Measurements from ENCODE around the gene TDRD9. TPM values are rescaled to one million over a fixed set of nuclear protein-coding genes. Genes with fewer than 3 reads are reported as not detected.

The TDRD9 gene
- total RNA-seq, 2 experiments from 2014 or later, result 0.33 to 0.62 TPM

DNA sequence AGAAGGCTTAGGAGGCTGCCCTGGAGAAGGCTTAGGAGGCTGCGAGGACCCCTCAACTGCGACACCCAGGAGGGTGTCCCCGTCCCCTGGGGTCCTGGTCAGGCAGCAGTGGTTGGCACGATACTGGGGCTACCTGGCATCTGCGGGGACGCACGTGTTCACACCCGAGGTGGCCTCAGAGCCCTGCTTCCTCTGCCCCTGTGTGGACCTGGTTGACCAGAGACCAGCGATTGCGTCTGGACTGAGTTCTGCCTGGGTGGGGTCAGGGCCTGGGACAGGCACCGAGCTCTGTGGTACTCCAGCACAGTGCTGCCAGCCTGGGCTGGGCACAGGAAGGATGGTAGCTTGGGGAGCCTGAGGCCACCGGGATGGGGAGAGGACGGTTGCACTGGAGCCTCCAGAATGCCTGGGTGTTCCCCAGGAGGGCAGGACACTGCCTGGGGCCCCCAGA lies 158.0 kb downstream of the TDRD9 start:
- peak; percentile 31 for DNase-seq
- Mint-ChIP-seq H3K4me1 (no peaks in the 10 kb centered on the region), H3K36me3 (no peaks in the 10 kb centered on the region), H3K27me3 (peaks cover 5% of the 10 kb centered on the region), H3K4me3 (no peak overlapping the region), H3K9me3 (no peaks in the 10 kb centered on the region), H3K27ac (no peak overlapping the region)
- POLR2A ChIA-PET, result no interaction called here
- ATAC-seq (ENCODE audit: low read depth), result no peak

DNA sequence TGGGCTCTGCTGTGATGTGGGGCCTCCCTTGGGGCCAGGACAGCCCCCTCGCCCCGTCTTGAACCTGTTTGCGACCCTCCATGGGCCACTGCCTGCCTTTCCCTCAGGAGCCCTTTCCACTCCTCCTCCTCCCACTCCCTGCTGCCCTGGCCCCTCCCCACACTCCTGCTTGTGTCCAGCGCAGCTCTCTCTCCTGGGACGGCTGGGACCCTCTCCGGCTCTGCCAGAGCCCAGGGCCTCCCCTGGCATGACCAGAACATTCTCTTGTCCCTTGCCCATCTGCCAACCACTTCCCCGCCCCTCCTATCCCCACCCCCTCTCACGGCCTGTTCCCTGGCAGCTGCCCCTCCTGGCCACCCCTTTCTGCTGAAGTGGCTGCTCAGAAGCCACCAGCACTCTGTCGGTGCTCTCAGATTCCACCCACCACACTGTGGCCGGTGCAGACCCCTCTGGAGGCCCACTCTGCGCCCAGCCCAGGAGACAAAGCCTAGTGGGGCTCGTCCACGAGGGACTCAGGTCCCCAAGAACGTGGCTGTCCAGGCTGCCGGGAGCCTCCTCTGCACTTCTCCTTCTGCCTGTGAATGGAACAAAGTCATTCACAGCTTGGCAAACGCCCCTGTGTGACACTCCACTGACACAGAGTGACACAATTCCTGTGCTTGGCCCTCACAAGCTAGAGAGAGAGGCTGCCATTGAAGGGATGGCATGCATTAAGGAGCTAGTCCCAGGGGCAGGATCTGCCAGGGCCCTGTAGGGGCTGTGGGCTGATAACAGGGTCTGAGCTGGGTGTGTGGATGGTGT lies 158.6 kb downstream of the TDRD9 start:
- H3K4me3 Mint-ChIP-seq, result no peak overlapping the region
- peaks cover 5% of the 10 kb centered on the region for H3K27me3 Mint-ChIP-seq
- no peaks in the 10 kb centered on the region for H3K36me3 Mint-ChIP-seq
- POLR2A ChIA-PET, result no interaction called here
- H3K4me1 Mint-ChIP-seq, result no peaks in the 10 kb centered on the region
- no peak overlapping the region for H3K27ac Mint-ChIP-seq
- no peaks in the 10 kb centered on the region for H3K9me3 Mint-ChIP-seq
- DNase-seq (peak; percentile 27), ATAC-seq (ENCODE audit: low read depth) (no peak)

DNA sequence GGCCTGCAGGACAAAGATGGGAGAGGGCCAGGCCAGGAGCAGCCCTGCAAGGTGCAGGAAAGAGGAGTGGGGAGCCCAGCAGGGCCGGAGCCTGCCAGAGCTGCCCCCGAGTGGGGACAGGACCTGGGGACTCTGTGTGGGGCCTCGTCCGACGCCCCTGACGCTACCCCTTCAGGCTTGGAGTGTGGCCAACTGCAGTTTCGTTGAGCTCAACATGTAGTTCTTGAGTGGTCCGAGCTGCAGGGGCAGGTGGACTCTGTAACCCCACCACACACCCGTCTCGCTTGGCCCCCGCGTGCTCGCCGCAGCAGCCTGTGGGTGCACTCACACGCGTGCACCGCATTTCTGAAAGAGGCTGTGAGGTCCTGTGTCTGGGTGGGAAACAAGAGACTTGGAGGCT lies 159.2 kb downstream of the TDRD9 start:
- Mint-ChIP-seq H3K9me3 (no peaks in the 10 kb centered on the region), H3K4me3 (no peak overlapping the region), H3K36me3 (no peaks in the 10 kb centered on the region), H3K27ac (no peak overlapping the region), H3K27me3 (peaks cover 5% of the 10 kb centered on the region), H3K4me1 (no peaks in the 10 kb centered on the region)
- POLR2A ChIA-PET, result no interaction called here
- no peak for ATAC-seq (ENCODE audit: low read depth)
- no peak for DNase-seq

DNA sequence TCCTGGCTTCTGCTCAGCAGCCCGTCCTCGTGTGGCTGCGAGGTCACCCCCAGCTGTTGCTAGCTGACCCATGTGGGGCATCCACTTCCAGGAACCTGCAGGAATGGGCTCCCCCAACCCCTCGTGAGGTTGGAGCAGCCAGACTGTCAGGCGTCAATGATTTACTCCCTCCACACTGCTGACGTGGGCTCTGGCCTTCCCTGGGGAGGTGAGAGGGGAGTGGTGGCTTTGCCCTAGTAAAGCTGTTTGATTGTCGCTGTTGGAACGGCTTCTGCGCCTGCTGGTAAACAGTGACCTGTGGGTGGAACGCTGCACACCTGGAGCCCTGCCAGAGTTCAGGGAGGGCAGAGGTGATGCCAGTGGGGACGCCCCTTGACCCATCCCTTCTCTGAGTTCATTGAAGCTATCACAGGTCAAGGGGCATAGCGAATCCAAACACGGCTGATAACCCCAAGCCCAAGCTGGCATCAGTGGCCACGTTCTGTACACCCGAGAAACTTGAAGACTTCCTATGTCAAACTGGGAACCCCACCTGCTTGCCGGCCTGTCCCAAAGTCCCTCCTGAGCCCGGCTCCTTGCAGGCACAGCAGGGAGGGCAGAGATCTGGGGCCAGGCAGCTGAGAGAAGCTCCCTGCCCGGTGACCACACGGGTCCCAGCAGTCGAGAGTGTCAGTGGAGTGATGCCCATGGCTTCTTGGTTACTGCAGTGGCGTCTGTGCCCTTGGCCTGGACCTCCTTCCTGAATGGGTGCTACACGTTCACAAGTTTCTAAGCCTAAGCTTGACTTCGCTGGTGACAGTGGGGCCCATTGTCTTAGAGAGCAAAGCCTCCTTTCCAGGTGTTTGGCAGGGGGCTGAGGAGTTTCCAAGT lies 160.0 kb downstream of the TDRD9 start:
- ATAC-seq (ENCODE audit: low read depth) (no peak), DNase-seq (peak; percentile 21)
- H3K27me3 Mint-ChIP-seq, result peaks cover 2% of the 10 kb centered on the region
- no peaks in the 10 kb centered on the region for H3K4me1 Mint-ChIP-seq
- no peaks in the 10 kb centered on the region for H3K9me3 Mint-ChIP-seq
- POLR2A ChIA-PET, result no interaction called here
- H3K4me3 Mint-ChIP-seq, result no peak overlapping the region
- no peak overlapping the region for H3K27ac Mint-ChIP-seq
- H3K36me3 Mint-ChIP-seq, result no peaks in the 10 kb centered on the region

DNA sequence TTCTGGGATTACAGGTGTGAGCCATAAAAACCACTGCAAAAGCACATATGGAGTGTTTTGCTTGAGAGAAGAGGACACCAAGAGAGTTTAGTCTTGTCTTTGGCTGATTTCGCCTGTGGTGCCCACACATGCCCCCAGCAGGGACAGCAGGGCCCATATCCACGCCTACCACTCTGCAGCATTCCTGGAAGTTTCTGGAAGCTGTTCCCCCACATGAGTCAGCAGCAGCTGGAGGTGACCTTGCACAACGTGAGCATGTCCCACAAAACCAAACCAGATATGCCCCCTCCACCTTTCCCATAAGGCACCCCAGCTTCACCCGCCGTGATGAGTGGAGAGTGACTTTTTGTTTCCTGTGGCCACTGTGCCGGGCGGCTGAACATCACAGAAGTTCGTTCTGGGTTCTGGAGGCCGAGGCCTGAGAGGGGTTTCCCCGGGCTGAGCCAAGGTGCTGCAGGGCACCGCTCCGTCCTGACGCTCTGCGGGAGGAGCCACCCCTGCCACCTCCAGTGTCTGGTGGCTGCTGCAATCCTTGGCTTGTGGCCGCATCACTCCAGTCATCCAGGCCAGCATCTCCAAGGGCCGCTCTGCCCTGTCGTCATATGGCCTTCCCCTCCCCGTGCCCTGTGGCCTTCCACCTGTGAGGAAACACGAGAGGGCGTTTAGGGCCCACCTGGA lies 162.0 kb downstream of the TDRD9 start:
- Mint-ChIP-seq H3K4me3 (no peak overlapping the region), H3K9me3 (no peaks in the 10 kb centered on the region), H3K27ac (no peak overlapping the region), H3K4me1 (peaks cover 4% of the 10 kb centered on the region), H3K36me3 (no peaks in the 10 kb centered on the region), H3K27me3 (no peaks in the 10 kb centered on the region)
- ATAC-seq (ENCODE audit: low read depth) (no peak), DNase-seq (no peak)
- POLR2A ChIA-PET, result no interaction called here

DNA sequence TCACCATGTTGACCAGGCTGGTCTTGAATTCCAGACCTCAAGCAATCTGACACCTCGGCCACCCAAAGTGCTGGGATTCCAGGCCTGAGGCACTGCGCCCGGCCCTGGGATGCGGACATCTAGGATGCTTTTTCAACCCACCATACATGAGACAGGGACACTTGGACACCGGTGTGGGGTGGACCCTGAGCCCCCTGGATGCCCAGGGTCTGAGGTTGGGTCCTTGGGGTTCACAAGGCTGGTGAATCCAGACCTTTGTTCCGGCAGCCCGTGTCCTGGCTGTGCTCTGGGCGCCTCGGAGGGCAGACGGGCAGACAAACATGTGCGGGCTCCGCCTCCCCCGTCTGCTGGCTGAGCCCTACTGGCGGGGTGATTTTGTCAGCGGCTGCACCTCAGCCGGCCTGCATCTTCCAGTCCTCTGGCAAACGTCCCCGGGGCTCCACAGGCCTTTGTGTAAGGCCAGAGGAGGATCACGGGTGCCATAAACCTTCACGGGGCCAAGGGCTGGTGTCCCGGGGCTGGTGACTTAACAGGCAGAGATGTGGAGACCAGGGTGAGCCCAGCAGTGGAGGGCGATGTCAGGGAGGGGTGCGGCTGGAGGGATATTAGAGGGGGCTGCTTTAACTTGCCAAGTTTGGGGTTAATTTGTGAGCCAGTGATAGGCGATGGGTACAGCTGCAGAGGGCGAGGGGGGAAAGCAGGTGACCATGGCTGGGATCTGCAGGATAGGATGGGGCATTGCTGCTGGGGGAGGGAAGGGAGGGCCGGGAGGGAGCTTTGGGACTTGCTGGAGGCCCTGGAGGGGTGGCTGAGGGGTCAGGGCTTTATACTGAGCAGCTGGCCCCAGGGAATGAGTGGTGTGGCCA lies 163.0 kb downstream of the TDRD9 start:
- H3K4me1 Mint-ChIP-seq, result peaks cover 4% of the 10 kb centered on the region
- no peak overlapping the region for H3K27ac Mint-ChIP-seq
- no peaks in the 10 kb centered on the region for H3K36me3 Mint-ChIP-seq
- DNase-seq (no peak), ATAC-seq (ENCODE audit: low read depth) (no peak)
- POLR2A ChIA-PET, result no interaction called here
- H3K9me3 Mint-ChIP-seq, result no peaks in the 10 kb centered on the region
- no peak overlapping the region for H3K4me3 Mint-ChIP-seq
- no peaks in the 10 kb centered on the region for H3K27me3 Mint-ChIP-seq

DNA sequence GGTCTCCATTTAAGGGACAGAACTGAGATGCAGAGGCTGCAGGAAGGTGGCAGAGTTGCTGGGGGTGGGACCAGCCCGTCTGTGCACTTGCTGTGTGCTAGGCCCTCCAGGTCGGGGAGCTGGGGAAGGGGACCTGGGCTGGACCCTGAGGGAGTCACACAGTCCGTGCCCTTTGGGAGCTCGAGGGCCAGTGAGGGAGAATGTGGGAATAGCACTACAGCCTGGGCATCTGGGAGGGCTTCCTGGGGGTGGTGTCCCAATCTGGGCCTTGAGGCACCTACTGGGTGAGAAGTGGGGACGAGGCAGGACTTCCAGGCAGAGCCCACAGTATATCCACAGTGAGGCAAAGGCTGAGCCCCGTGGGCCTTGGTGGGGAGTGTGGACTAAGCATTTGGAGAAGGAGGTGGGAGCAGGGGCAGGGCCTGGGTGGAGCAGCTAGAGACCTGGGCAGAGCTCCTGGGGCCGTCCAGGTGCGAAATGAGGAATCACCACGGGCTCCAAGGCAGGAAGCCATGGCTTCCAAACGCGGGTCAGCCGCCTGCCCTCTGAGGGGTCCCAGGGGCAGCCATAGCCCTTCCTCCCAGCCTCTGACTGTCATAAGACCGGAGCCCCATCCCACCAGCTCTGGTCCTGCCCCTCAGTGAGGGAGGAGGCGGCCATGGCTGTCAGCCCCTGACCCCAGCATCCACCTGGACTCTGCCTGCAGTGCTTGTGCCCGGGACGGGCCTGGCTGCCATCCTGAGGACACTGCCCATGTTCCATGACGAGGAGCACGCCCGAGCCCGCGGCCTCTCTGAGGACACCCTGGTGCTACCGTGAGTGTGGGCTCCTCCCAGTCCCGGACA lies 163.9 kb downstream of the TDRD9 start:
- Mint-ChIP-seq H3K27ac (no peak overlapping the region), H3K27me3 (no peaks in the 10 kb centered on the region), H3K36me3 (no peaks in the 10 kb centered on the region), H3K4me3 (no peak overlapping the region), H3K4me1 (peaks cover 4% of the 10 kb centered on the region), H3K9me3 (no peaks in the 10 kb centered on the region)
- POLR2A ChIA-PET, result no interaction called here
- DNase-seq (no peak), ATAC-seq (ENCODE audit: low read depth) (no peak)

DNA sequence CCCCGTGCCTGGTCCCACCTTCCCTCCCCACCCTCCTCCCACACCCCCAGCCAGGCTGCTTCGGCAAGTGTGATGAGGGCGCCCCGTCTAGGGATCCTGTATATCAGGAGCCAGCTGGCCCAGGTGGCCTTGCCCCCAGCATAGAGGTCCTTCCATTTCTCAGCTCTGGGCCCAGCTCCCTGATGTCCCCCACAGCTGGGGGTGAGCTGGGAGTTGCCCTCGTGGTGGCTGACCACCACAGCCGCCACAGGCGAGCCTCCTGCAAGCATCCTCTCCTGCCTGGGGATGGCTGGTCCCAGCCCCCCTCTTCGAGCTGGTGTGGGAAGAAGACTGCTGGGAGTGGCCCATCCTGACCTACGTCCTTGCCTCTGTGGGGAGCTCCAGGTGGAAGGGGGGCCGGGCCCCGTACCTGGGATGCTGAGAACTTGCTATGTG lies 164.7 kb downstream of the TDRD9 start:
- H3K9me3 Mint-ChIP-seq, result no peaks in the 10 kb centered on the region
- DNase-seq (no peak), ATAC-seq (ENCODE audit: low read depth) (no peak)
- POLR2A ChIA-PET, result no interaction called here
- H3K36me3 Mint-ChIP-seq, result no peaks in the 10 kb centered on the region
- H3K27ac Mint-ChIP-seq, result no peak overlapping the region
- H3K4me3 Mint-ChIP-seq, result no peak overlapping the region
- no peaks in the 10 kb centered on the region for H3K27me3 Mint-ChIP-seq
- H3K4me1 Mint-ChIP-seq, result peaks cover 4% of the 10 kb centered on the region

DNA sequence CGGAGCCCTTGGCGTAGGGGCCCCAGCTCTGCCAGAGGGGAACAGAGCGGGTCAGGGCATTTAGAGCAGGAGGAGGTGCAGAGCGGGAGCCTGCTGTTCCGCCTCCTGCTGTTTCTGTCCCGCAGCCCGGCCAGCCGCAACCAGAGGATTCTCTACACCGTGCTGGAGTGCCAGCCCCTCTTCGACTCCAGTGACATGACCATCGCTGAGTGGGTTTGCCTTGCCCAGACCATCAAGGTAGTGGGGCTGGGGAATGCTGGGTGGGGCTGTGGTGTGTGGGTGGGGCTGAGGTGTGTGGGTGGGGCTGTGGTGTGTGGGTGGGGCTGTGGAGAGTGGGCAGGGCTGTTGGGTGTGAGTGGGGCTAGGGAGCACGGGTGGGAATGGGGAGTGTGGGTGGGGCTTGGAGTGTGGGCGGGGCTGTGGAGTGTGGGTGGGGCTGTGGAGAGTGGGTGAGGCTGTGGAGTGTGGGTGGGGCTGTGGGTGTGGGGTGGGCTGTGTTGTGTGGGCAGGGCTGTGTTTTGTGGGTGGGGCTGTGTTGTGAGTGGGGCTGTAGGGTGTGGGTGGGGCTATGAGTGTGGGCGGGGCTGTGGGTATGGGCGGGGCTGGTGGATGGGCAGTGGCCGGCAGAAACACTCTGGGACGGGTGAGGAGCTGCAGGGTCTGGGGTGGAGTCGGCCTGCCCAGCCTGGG lies 165.3 kb downstream of the TDRD9 start:
- Mint-ChIP-seq H3K9me3 (no peaks in the 10 kb centered on the region), H3K27me3 (no peaks in the 10 kb centered on the region), H3K27ac (no peak overlapping the region), H3K4me1 (peaks cover 4% of the 10 kb centered on the region), H3K36me3 (no peaks in the 10 kb centered on the region), H3K4me3 (no peak overlapping the region)
- ATAC-seq (ENCODE audit: low read depth), result peak; percentile 16
- no peak for DNase-seq
- POLR2A ChIA-PET, result no interaction called here

DNA sequence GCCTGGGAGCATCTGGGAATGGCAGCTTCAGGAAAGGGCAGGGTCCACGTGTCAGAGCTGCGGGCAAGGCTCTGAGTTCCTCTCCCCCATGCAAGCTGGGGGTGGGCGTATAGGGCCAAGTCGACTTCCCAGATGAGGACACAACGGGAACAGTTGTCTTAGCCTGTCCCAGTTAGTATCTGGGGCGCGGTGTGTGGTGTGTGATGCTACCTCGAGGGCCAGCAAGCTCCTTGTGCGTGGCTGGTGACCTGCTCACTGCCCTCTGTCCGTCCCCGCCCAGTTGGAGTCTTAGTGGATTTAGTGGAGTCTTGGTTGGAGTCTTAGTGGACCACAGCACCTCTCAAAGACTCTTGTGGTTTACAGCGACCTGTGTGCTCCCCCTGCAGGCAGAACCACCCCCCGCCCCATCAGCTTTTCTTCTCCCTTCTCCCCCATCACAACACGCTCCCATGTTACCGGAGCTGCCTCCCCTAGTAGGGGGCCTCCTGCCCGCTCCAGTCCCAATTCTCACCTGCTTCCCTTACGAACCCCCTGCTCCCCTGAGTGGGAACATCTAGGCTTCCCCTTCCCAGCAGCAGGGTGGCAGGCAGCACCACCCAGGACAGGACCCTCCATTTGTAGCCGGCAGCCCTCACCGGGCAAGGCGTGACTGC lies 165.9 kb downstream of the TDRD9 start:
- ATAC-seq (ENCODE audit: low read depth), result no peak

DNA sequence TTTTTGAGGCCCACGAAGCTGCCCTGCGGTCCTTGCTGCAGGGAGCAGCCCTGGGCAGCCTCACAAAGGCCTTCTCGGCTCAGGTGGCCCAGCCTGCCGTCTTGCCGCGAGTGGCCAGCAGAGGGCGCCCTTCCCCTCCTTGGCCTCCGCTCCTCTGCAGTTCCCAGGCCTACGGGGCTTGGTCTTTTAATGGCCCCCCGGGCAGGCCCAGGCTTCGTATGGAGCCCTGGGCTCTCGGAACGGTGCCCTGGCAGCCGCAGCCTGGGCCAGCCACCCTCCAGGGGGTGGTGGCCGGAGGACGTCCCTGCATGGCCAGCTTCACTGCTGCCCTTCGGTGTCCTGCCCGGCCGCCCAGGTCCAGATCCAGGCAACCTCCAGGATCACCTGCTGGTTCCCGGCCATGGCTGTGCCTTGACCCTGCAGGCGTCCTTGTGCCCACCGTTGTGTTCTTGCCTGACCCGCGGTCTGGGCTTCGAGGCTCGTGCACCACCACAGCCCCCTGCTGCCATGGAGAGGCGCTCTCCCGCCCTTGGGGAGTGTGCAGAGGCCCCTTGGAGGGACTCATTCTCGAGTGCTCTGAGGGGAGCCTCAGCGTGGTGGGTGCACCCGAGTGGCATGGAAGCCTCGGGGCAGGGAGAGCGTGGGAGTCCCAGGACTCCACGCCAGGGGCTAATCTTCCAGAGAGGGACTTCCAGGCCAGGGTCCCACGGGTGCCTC lies 166.6 kb downstream of the TDRD9 start:
- H3K4me3 Mint-ChIP-seq, result no peak overlapping the region
- H3K27me3 Mint-ChIP-seq, result no peaks in the 10 kb centered on the region
- H3K4me1 Mint-ChIP-seq, result peaks cover 4% of the 10 kb centered on the region
- no peaks in the 10 kb centered on the region for H3K36me3 Mint-ChIP-seq
- POLR2A ChIA-PET, result no interaction called here
- ATAC-seq (ENCODE audit: low read depth) (peak; percentile 69), DNase-seq (peak; percentile 88)
- H3K27ac Mint-ChIP-seq, result no peak overlapping the region
- no peaks in the 10 kb centered on the region for H3K9me3 Mint-ChIP-seq

More for the DNA sequence above, 165.9 kb downstream of the TDRD9 start:
- H3K4me1 Mint-ChIP-seq, result peaks cover 4% of the 10 kb centered on the region
- H3K36me3 Mint-ChIP-seq, result no peaks in the 10 kb centered on the region
- H3K27me3 Mint-ChIP-seq, result no peaks in the 10 kb centered on the region
- H3K27ac Mint-ChIP-seq, result no peak overlapping the region
- H3K9me3 Mint-ChIP-seq, result no peaks in the 10 kb centered on the region
- POLR2A ChIA-PET, result no interaction called here
- H3K4me3 Mint-ChIP-seq, result no peak overlapping the region
- no peak for DNase-seq

Data from activated naive CD8-positive, alpha-beta T cell treated with anti-CD3 and anti-CD28 coated beads, Interleukin-2, amount 10 ng/mL, durations not matched to agents 7 days and 5 days (primary cell).